ENCODE results near the gene SCGB1D1. TPM values are rescaled to one million over a fixed set of nuclear protein-coding genes. Genes with fewer than 3 reads are reported as not detected.

Gene SCGB1D1
- total and polyA plus RNA-seq, 10 of the 15 experiments (the other 5 are each of a cell fraction or from before 2014, with no cell fraction given) = not detected

GRCh38 chr11:62172294-62172693, 17.7 kb upstream of the SCGB1D1 start (continued):
- no peak for TF ChIP-seq CHD1 (IDR thresholded peaks at IDR 0.05; ENCODE audit: low read depth, low read length)
- no peak for TF ChIP-seq RFX5 (IDR thresholded peaks at IDR 0.05; ENCODE audit: low read depth, low read length)
- TF ChIP-seq ESRRA (IDR thresholded peaks at IDR 0.05; ENCODE audit: low read length) = no peak
- TF ChIP-seq IRF4 (IDR thresholded peaks at IDR 0.05; ENCODE audit: low read depth, low read length) = no peak
- TF ChIP-seq, protein P1, sequence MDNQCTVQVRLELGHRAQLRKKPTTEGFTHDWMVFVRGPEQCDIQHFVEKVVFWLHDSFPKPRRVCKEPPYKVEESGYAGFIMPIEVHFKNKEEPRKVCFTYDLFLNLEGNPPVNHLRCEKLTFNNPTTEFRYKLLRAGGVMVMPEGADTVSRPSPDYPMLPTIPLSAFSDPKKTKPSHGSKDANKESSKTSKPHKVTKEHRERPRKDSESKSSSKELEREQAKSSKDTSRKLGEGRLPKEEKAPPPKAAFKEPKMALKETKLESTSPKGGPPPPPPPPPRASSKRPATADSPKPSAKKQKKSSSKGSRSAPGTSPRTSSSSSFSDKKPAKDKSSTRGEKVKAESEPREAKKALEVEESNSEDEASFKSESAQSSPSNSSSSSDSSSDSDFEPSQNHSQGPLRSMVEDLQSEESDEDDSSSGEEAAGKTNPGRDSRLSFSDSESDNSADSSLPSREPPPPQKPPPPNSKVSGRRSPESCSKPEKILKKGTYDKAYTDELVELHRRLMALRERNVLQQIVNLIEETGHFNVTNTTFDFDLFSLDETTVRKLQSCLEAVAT (IDR thresholded peaks at IDR 0.05) = no peak

DNA sequence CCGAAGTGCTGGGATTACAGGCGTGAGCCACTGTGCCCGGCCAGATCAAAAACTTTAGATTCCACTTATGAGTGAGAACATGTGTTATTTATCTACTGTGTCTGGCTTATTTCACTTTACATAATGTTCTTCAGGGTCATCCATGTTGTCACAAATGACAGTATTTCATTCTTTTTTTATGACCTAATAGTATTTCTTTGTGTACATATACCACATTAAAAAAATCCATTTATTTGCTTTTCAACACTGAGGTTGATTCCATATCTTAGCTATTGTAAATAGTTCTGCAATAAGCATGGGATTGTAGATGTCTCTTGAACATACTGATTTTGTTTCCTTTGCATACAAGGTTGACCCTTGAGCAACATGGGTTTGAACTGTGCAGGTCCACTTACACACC, 13.2 kb upstream of the SCGB1D1 start:
- CTCF ChIA-PET = interaction anchor here (0.6 kb wide), 1 partner anchor 147 kb away, joined by 3 read pairs; no protein-coding TSS in a partner anchor
- BruUV-seq (replicated peaks) = no TSS peak
- Histone ChIP-seq H3K27me3 (replicated peaks in 1 of 2; ENCODE audit: control insufficient read depth in 2 of 2, insufficient read depth in 2 of 2, low read length in 1 of 2) (no peaks in the 10 kb centered on the region; a peak in 1 of 4 replicates), H3K79me2 (ENCODE audit: control insufficient read depth, insufficient read depth, low read length) (no peaks in the 10 kb centered on the region), H2AFZ (ENCODE audit: control insufficient read depth, low read depth, low read length) (no peak overlapping the region), H3K36me3 (ENCODE audit: control insufficient read depth in 2 of 2, insufficient read depth in 2 of 2, low read length in 1 of 2) (no peaks in the 10 kb centered on the region), H3K9me3 (replicated peaks; ENCODE audit: control insufficient read depth, insufficient read depth, low read length) (no peaks in the 10 kb centered on the region), H3K4me2 (ENCODE audit: control insufficient read depth, insufficient read depth) (no peak overlapping the region), H4K20me1 (ENCODE audit: control insufficient read depth, insufficient read depth) (no peaks in the 10 kb centered on the region), H3K27ac (ENCODE audit: control insufficient read depth, insufficient read depth) (no peak overlapping the region), H3K4me1 (ENCODE audit: control insufficient read depth, insufficient read depth, low read length) (peaks cover 3% of the 10 kb centered on the region; the same call in 1 of the 2 replicates), H3K4me3 (no peak overlapping the region), H3K9ac (ENCODE audit: control insufficient read depth, insufficient read depth, low read length) (no peak overlapping the region)
- SMC1A ChIA-PET (ENCODE audit: uncharacterized antibody, unreplicated experiment) = no interaction called here
- in situ Hi-C loops (cut with MboI) = no loop called here
- RAD21 ChIA-PET (ENCODE audit: unreplicated experiment) = no interaction called here
- FAIRE-seq (no peak), ATAC-seq (no peak), DNase-seq (ENCODE audit: low read depth, low spot score) (no peak)
- intact Hi-C loops (cut with micrococcal nuclease; ENCODE audit: unreplicated experiment) = no loop called here
- WGBS (ENCODE audit: insufficient coverage, insufficient replicate concordance, low lambda C conversion rate, missing lambda C conversion rate) = 63% methylated on average over 3 of the region's 3 CpGs
- TF ChIP-seq KAT2A (conservative IDR thresholded peaks at IDR 0.05; ENCODE audit: control insufficient read depth, low read depth, low read length) = no peak
- TF ChIP-seq ZZZ3 (IDR thresholded peaks at IDR 0.05; ENCODE audit: control insufficient read depth, insufficient read length, low read depth) = no peak
- TF ChIP-seq SIX5 (IDR thresholded peaks at IDR 0.05; ENCODE audit: low read depth, low read length, severe bottlenecking) = no peak
- no peak for TF ChIP-seq TBL1XR1 (IDR thresholded peaks at IDR 0.05; ENCODE audit: low read depth, low read length)
- no peak for TF ChIP-seq GATAD2B (conservative IDR thresholded peaks at IDR 0.05; ENCODE audit: low read depth)
- POLR2A ChIA-PET = no interaction called here

All from GM12878 (cell line).